Fibroblast of upper back skin (primary cell): ENCODE data around the gene P3H2.

ENCODE experiments used
- DNase-seq: peaks from one replicate; pipeline ENCODE4 v3.0.0-alpha.2; 2013

The P3H2 gene

DNA sequence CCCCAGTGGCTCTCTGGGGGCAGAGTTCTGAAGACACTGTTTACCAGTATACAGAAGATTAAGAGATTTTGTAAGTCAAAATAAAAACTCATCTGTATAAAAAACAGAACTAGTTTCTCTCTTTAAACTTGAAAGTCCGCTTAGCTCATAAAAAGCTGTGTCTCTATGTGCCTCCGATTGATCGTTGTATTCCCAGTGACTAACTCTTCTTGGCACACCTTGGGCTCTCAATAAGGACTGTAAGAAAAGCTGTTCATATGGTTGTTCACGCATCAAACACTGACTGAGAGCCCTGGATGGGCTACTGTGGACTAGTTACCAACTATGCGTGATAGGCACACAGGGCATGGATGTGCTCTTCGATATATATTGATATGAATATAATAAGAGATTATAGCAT lies 107.9 kb downstream of the P3H2 start:
- no peak for DNase-seq

DNA sequence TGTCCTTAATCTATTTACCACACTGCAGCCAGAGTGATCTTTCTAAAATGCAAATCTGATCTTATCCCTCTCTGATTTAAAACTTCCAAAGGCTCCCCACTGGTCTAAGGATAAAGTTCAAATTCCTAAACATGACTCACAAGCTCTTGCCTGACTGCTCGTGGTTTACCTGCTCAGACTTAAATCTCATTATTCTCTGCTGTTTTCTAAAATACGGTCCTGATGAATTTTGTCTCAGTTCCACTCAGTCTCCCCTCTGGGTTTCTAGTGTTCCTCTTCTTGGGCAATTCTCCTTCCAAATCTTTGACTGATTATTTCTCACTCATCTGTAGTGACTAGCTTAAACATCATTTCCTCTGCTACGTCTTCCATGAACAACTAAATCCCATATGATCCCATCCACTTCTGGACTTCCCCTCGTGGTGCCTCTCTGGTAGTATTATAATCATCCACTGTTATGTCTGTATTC lies 108.3 kb downstream of the P3H2 start:
- DNase-seq: peak; percentile 84

DNA sequence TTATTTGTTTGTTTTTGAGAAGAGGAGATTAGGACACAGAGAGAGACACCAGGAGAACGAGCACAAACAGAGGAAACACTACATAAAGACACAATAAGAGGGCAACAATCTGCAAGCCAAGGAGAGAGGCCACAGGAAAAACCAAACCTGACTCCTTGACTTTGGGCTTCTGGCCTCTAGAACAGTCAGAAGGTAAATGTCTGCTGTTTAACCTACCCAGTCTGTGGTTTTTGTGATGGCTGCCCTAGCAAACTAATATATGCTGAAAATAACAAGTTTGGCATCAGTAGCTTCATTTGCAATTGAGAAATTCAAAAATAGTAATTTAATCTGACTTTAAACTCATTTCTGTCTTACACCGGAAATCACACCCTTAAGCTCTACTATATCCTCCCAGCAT lies 110.2 kb downstream of the P3H2 start:
- no peak for DNase-seq

DNA sequence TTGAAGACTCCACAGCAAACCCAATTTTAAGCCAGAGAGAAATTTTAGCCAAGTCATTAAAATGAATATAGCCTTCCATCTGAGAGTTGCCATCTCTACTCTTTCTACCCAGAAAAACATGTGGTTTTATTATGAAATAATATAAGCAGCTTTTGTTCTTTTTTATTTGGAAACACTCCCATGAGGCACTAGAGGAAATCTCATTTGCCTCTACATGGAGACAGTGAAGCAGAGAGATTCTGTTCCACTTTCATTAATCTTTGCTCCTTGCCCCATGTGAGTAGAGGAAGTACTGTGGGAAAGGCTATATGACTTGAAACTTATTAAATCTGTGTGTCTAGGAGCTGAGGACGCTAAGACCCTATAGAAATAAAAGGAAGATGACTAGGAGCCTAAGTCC lies 111.1 kb downstream of the P3H2 start:
- no peak for DNase-seq

DNA sequence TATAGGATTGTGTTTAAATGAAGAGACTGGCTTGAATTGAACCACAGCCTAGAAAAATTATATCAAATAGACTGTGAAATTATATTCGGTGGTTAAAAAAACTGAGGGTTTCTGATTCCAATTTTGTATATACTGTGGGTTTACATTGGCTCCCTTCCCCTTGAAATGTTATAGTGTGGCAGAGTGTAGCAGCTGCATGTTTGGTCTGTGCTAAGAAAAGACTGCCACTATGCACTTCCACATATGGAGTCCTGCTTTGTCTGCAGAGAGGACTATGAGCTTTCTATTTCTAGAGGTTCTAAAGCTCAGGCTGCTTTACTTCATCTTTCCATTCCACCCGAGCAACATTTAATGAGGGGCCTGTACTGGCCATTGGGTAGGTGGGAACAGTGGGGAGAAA lies 112.3 kb downstream of the P3H2 start:
- DNase-seq: no peak

DNA sequence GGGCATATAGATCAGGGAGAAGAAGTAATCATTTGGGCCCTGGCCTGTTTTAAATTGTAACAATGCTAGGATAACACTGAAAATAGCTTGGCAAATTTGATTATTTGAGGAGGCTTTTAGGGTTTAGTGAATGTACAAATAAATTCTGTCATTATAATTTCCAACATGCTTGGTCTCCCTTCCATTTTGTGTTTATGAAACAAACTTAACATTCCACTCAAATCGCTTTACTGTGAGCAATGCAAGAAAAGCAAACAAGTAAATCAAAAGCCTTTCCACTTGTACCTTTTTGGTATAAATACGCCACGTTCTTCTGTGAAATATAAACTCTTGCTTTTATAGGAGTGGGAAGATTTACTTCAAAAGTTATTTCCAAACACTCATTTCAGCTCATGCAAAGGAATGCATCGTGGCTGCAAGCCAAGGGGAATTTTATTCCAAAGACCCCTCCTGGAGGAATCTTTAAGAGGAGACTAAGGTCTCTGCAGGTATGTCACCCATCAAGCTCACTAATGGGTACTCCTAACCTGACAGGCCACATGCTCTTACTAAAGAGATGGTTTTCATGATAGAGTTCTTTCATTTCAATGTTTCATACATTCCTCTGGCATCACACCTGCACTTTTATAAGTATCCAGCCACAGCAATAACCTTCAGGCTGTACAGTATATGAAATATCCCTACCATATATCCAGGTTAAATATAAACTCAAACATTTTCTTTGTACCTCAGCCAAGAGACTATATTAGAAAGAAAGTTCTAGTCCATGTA lies 115.2 kb downstream of the P3H2 start:
- no peak for DNase-seq

DNA sequence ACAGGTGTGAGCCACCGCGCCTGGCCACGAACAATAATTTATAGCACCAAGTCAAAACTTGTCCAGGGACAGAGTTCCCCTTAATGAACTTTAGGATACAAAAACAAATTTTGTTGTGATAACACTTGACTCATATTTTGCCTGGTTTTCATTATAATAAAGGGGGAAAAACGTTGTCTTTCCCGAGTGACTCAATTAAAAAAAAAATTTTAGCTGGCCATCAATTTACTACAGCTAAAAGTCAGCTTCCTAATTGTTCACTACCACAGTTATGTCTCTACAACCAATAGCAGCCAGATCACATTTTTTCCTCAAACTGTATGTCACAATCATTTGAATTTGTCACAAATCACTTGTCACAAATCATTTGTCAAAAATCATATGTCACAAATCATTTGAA lies 116.0 kb downstream of the P3H2 start:
- no peak for DNase-seq

DNA sequence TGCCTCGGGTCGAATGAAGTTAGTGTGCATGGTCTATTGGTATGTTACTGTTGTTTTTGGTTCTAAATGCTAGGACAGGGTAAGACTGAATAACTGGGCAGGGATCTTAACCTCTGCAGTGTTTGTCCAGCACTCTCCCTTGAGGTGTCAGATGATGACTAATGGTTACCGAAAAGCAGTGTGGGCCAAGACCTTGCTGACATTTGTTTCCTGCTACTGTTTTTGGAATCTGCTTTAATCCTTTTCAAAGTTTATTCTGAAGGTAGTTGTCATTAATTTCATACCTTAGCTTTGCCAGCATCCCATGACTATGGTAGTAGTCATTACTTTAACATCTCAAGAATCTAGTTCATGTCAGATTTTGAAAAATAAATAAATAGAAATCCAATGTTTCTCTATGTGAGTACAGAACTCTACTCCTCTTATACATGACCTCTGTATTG lies 117.0 kb downstream of the P3H2 start:
- peak; percentile 87 for DNase-seq

DNA sequence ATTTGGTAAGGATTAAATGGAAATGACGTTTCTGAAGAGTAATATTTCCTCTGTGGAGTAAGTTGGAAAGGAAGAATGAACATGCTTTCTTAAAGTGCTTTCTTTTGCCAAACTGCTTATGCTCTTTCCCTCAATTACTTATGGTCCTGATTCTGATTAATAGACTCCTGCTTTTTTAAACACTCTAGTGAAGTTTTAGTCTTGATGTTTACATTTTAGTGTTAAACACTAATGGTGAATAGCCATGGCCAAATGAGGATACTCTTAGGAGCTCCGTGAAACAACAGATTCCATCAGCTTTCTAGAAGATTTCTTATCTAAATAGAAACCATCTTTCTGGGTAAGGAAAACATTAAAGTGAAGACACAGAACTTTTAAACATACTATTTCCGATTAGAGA lies 117.6 kb downstream of the P3H2 start:
- DNase-seq: no peak

DNA sequence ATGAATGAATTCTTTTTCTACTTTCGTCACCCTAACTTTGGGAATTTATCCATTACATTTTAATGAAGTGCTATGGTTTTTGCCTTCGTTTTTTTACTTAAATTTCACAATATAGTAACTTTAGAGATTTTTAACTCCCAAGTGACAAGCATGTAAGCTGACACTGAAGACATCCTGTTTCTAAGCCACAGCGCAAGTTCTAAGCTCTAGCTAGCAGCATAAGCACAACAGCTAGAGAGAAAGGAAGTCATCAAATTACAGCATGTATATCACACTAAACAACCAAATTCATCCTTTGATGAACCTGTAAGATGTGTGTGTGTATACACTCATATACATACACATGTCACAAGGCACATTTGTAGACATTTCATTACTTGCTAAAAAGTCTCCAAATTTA lies 119.3 kb downstream of the P3H2 start:
- no peak for DNase-seq

DNA sequence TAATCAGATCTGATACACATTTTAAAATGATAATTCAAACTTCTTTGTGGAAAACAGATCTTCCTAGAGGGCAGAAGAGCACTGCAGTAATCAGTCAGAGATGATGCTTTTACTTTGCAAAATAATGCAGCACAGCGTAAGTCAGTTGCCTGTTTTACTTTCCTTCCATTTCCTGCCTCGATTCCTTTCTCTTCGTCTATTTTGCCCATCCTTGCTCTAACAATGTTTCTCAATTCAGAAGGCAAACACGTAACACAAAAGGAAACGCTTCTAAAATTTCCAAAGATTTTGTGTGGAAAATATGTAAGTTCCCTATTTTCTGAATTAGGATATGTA lies 119.9 kb downstream of the P3H2 start:
- no peak for DNase-seq

DNA sequence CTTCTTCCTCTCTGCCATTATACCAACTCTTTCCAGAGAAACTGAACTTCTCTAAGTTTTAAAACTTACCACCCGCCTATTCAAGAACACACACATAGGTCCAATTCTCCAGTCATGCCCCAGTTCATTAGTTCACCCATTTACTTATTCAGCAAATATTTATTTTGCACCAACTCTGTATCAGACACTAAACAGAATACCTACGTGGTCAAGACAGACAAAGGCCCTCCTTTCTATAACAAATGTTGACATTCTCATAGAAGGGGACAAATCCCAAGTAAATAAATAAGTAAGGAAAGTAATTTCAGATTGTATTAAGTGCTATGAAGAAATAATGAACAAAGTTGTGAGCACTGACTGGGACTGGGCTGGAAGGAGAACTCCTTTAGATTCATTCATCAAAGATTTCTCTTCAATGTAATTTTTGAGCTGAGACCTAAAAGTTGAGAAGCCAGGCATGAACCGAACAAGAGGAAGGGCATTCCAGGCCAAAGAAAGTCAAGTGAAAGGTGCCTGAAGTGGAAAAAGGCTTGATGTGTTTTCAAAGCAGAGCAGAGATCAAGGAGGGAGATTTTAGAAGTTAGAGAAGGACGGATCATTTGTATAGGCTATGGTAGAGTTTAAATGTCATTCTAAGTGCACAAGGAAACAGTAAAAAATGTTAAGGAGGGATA lies 120.4 kb downstream of the P3H2 start:
- no peak for DNase-seq

DNA sequence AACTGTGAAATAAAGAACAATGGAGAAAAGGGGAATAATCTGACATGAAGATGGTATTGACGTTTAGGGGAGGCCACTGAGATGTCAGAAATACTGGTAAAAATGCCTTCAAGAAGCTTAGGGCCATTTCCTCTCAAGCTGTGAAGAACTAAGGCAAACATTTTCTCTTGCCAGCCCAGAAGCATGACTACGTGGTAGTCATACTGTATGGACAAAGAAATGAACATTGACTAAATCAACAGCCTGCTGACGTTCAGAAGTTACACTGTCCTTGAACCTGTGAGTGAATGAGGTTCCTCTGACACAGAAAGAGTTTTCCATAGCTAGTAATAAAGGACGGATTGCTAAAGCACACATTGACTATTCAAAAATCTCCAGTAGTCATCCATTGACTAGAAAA lies 121.0 kb downstream of the P3H2 start:
- no peak for DNase-seq

DNA sequence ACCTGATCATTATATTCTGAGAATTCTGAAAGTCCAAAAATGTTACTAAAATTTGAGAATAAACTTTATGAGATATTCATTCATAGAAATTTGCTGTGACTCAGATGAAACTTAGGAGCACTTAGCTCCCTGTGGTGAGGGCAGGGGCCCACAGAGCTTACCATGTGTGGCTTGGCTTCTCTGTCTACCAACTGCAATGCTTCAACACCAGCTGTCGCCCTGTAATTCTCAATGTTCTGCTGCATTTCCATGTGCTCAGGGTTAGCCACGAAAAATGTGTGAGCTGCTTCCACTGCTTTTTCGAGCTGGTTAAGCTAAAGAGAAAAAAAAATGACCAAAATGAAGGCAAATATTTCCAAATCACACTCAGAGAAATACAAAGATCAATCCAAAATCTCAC lies 125.6 kb downstream of the P3H2 start:
- DNase-seq: peak; percentile 80

DNA sequence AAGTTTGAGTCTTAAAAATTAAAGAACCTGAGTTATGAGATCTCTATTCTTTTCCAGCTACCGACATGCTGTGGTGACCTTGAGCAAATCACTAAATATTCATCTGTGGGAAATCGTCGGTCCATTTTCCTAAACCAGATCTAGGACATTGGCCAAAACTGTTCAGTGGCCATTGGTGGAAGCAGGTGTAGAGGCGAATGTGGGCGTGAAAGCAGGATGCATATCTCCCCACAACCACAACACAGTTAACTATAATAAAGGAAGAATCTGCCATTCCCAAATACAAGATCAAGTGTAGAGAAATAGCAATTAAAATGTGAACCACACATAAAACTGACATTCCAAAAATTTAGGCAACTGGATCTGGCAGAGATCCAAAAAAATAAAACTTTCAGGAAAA lies 129.9 kb downstream of the P3H2 start:
- DNase-seq: no peak

DNA sequence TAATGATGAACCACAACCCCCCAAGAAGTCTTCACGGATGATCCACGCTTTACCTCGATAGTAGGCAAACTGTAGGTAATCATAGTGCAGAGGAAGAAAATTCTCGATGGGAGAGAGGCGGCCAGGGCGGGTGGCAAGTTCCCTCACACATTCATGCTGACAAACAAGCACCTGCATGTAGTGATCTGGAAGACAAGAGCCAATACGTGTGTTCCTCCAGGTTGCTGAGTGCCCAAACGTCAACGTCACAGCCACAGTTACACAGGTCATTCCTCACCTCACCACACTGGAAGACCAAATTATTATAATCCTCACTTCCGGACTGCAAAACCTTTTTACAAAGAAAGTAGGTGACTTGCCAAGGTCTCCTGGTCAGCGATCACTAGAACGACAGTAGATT lies 131.8 kb downstream of the P3H2 start:
- DNase-seq: no peak

DNA sequence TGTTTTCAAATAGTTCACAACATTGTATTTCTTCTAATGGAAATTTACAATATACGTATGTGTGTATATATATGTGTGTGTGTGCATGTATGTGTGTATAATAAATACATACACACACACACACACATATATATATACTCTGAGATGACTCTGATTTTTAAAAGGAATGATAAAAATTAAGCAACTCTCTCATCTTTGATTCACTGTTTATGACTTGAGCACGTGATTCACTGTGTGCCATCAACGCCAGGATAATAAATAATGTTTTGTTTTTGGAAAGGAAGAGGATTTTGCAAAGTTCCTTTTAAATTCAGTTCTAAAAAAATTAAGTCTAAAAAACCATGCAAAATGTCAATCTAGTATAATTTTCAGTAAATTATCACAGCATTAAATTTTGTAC lies 132.4 kb downstream of the P3H2 start:
- DNase-seq: no peak

DNA sequence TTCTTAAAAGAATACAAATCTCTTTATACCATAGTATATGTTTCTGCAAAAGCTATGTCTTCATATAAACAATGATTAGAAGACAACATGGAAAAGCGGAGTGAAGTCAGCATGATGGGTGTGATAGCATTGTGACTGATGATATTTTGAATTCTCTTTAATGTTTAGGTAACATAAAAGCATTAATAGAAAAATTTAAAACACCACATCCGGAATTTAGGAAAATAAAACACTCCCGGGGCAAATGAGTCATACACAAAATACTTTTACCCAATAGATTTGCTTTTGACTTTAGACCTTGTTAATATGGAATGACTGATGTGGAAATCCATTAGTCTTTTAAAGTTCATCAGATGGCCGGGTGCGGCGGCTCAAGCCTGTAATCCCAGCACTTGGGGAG lies 134.7 kb downstream of the P3H2 start:
- no peak for DNase-seq

DNA sequence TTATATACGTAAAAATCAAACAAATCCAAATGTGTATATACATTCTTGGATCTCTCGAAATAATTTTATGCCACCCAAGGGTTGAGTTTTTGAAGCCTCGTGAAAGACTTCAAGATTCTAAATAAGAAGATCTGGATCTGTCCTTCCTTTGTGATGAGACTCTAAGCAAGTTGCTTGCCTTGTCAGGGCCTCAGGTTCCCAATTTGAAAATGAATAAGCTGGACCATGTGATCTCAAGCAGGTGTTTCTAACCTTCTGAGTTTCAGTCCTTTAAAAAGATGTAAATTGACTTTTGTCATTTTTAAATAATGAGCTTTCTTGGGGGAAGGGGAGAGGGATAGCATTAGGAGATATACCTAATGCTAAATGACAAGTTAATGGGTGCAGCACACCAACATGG lies 137.1 kb downstream of the P3H2 start:
- DNase-seq: no peak

DNA sequence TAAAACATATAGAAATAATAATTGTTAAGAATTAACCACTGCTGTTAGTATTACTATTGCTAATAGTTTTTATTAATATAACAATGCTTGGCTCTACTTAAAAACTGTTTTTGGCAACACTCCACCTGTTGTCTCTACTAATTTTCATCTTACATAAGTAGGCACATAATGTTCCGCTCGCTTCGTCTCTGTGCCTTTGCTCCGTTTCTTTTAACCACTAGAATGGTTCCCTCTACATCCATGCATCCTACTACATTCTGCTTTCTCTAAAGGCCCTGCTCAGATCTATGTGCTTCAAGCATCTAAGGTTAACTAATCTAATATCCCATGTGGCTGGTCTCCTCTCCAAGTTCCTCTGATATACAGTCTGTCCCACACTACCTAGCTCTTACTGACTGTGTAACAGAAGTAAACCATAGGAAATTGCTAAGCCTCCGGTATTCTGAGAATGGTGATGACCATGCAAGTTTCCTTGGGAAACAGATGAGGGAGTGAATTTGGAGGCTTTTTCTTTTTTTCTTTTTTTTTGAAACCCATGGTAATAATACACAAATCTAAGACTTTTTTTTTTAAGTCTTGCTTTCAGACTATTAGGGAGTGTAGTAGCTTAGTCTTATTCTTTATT lies 138.3 kb downstream of the P3H2 start:
- DNase-seq: peak; percentile 41

DNA sequence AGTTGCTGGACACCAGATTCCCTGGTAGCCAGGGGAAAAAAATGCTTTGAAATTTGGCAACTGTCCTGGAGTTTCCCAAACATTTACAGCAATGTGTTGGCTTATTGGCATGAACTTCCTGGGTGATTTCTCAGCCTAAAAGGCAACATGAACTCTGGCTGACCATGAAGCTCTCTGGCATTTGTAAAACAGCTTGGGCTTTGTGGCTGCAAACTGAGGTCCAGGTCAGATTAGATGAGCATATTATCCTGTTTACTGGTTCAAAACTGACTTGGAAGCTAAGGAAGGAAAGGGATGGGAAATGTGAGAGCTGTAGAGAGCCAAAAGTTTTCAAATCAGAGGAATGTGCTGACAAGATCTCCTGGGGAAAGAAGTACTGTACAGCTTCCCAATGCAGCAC lies 139.0 kb downstream of the P3H2 start:
- peak; percentile 90 for DNase-seq

DNA sequence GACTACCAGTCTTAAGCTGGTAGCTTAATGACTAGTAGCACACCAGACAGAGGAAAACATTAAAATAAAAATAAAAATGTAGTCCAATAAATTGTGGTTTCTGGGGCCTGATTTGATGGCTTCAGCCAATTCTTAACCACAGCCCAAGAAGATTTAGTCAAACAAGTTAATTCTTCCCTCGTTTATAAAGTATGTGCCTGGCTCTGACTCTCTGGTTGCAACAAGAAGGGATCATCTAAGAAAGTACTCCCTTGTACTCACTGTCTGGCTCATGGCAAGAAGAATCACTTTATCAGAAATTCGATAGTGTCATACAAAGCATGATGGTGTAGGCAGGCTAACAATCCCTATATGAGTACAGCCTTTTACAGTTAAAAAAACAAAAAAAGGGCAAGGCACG lies 141.9 kb downstream of the P3H2 start:
- DNase-seq: peak; percentile 55

DNA sequence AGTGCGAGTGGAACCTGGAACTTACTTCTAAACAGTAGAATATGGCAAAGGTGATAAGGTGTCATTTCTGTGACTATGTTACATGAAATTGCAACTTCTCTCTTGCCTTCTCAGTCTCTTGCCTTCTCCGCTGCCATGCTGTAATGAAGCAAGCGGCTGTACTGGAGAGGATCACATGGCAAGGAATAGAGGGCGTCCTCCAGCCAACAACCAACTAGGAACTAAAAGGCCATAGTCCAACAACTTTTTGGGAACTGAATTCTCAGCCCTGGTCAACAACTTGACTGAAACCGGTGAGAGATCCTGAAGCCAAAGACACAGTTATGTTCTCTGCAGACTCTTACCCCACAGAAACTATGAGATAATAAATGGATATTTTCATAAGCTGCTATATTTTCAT lies 143.5 kb downstream of the P3H2 start:
- DNase-seq: no peak

DNA sequence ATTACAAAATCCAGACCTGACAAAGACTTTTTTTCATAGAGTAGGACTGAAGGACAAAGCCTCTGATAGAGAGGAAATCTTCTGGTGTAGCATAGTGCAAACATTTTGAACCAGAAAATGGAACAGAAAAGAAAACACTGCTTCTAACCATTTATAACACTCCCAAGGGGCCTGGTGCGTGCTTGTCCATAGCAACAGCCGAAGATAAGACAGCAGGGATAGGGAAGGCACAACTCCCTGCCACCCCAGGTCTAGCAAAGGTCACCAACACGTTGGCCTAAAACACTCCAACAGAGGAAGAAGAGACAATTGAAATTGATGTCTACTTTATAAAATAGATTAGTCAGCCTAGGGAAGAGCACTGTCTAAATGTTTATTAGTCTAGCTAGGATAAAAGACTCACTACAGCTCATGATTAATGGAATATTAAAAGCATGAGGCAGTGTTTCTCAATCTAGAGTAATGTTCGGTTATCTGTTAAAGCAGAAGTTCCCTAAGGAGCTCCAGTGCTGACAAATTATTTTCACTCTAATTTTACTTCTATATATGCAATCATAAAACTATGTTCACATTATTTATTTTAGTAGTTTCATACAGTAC lies 145.2 kb downstream of the P3H2 start:
- peak; percentile 25 for DNase-seq
